ENCODE results near the gene USPL1. TPM values are rescaled to one million over a fixed set of nuclear protein-coding genes. Genes with fewer than 3 reads are reported as not detected.

The USPL1 gene
- polyA plus RNA-seq, 3 donors, result 5.3 to 11.4 (median 9.8) TPM

GRCh38 chr13:30681843-30682242 lies 64.1 kb downstream of the USPL1 start:
- 18 to 50% (median 22%) methylated on average over 2 of the region's 2 CpGs for WGBS, 3 donors
- H3K27ac ChIP-seq (ENCODE audit: low read depth, low read length), result no peak overlapping the region

DNA sequence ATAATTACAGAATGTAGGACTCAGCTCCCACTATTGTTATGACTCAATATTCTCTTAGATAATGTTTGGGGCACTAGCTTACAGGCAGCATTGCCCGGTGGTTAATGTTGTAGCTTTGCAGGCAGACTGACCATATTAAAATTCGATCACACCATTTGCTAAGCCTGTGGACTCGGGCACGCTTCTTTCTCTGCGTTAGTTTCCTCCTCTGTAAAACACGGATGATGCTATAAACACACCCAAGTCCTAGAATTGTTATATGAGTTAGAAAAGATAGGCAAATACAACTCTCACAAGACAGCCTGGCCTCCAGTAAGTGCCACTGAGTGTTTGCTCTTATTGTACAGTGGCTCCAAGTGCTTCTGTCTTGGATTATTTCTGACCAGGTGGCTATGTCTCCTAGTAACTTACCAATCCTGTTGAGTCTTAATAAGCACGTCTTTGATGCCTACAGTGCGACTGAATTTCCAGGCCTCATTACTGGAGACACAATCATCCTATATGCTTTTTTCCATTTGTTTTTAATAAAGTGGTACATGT lies 67.7 kb downstream of the USPL1 start:
- 75 to 83% (median 81%) methylated on average over 8 of the region's 8 CpGs for WGBS, 3 donors
- no peak overlapping the region for H3K27ac ChIP-seq (ENCODE audit: low read depth, low read length)

DNA sequence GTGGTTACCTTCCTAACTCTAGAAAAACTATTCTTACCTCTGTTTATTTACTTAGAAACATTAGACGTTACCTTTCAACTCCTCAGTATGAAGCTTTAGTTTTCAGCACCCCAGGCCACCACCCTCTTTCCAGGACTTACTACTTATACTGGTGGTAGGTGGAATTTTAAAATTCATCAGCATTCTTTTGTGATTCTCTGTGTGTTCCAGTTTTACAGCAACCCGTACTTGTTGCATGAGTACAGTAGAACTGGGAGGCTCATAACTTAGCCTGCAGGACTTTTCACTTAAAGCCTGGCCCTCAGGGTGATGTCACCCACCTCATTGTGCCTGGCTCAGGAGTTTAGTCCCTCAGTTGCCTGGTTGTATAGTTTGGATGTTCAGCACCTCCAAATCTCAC lies 68.3 kb downstream of the USPL1 start:
- no peak overlapping the region for H3K27ac ChIP-seq (ENCODE audit: low read depth, low read length)
- WGBS, 3 donors, result 72 to 91% (median 86%) methylated on average over 2 of the region's 2 CpGs

DNA sequence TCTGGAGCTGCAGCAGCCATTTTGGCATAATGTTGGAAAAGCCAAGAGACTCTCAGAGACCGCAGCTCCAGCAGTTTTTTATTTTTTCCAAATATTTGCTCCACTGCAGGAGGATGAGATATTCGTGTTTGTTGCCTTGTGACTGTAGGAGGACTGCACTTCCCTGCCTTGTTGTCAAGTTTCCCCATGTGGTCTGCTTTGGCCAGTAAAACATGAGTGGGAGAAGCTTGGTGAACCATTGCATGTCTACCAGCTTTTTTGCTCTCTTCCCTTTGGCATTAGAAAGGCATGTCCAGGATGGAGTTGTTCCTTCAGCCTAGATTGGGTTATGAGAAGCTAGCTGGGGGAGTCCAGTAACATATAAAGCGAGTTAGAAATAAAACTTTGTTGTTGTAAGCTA lies 69.9 kb downstream of the USPL1 start:
- H3K27ac ChIP-seq (ENCODE audit: low read depth, low read length), result no peak overlapping the region
- 82 to 90% (median 82%) methylated on average over 3 of the region's 3 CpGs for WGBS, 3 donors

GRCh38 chr13:30689752-30690151 lies 72.0 kb downstream of the USPL1 start:
- 84 to 96% (median 86%) methylated on average over 14 of the region's 14 CpGs for WGBS, 3 donors
- no peak overlapping the region for H3K27ac ChIP-seq (ENCODE audit: low read depth, low read length)

DNA sequence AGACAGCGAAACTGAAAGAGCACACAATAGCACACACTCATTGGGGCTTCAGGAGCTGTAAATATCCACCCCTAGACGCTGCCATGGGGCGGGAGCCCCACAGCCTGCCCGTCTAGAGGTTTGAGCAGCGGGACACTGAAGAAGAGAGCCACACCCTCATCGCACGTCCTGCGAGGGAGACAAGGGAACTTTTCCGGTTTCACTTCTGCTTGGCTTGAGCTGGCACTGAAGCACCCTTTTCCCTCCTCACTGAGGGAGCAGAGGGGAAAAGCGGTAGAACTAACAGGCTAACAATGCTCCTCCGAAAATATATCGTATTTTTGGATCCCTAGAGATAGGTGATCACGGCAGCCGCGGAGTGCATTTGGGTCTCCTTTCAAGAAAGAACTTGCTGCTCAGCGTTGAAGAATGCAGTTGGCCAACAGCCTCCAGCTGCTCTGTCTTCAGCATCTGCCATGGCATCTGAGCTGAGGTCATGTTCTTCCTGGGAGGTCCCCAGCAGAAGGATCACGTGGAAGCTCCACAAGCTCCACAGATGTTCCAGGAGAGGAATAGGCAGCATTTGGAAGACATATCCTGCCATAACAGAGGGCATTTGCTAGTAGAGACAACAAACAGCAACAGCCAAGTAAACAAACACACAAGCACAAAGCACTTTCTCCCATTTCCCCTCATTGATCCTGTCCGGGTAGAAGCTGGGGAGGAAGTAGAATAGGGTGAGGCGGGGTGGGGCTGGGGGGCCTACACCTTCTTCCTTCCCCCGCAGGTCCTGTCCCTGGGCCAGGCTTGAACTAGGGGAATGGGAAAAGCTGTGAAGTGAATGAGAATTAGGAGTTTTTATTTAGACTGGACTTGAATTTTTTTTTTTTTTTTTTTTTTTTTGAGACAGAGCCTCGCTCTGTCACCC lies 72.8 kb downstream of the USPL1 start:
- 27 to 56% (median 28%) methylated on average over 20 to 21 of the region's 21 CpGs for WGBS, 3 donors
- H3K27ac ChIP-seq (ENCODE audit: low read depth, low read length), result no peak overlapping the region

- no peak overlapping the region for H3K27ac ChIP-seq (ENCODE audit: low read depth, low read length)
- WGBS, 3 donors, result 72 to 89% (median 76%) methylated on average over 1 of the region's 1 CpG
These were observed 74.4 kb downstream of the USPL1 start for GRCh38 chr13:30692113-30692512.

GRCh38 chr13:30696278-30697176 lies 78.8 kb downstream of the USPL1 start:
- WGBS, 3 donors, result 24 to 39% (median 24%) methylated on average over 11 of the region's 11 CpGs

DNA sequence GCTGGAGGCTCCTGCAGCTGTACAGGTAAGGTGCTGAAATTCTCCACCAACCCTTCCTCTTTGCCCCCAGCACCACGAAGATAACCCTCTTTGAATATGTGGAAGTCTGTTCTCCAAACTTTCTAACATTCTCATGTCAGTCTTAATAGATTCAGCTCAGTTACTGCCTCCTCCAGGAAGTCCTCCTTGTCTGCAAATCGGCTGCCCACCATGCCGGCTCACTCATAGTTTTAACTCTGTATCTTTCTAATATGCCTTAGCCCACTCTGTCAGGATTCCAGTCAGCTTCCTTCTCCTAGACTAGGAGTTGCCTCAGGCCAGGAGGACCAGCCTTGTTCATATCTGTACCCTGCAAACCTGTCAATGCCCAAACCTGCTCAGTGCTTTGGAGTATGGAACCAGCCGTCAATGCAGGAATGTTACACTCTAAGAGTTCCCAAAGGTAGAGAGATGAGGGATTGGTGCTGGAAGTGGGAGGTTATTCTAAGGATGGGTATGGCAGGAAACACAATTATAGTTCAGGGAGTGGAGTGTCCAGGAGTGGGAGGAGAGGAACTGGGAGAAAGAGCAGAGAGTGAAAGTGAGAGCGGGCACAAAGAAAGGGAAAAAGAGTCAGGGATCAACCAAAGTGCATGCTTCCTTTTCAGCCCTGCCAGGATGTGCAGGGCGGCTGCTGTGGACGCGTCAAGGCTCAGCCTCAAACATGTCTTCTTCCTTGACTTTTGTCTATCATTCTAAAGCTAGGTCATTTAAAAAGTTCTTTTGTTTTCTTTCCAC lies 79.6 kb downstream of the USPL1 start:
- H3K27ac ChIP-seq (ENCODE audit: low read depth, low read length), result no peak overlapping the region
- 42 to 66% (median 46%) methylated on average over 8 of the region's 8 CpGs for WGBS, 3 donors

More at GRCh38 chr13:30696278-30697176, 78.8 kb downstream of the USPL1 start:
- H3K27ac ChIP-seq (ENCODE audit: low read depth, low read length), result no peak overlapping the region

- 40 to 64% (median 48%) methylated on average over 7 of the region's 7 CpGs for WGBS, 3 donors
These were observed 80.3 kb downstream of the USPL1 start for GRCh38 chr13:30697996-30698401.

GRCh38 chr13:30698488-30699005 lies 80.8 kb downstream of the USPL1 start:
- no peak overlapping the region for H3K27ac ChIP-seq (ENCODE audit: low read depth, low read length)
- WGBS, 3 donors, result 59 to 90% (median 81%) methylated on average over 15 of the region's 15 CpGs

More at GRCh38 chr13:30697996-30698401, 80.3 kb downstream of the USPL1 start:
- H3K27ac ChIP-seq (ENCODE audit: low read depth, low read length), result no peak overlapping the region

GRCh38 chr13:30700364-30700763 lies 82.6 kb downstream of the USPL1 start:
- WGBS, 3 donors, result 41 to 71% (median 47%) methylated on average over 5 of the region's 5 CpGs
- no peak overlapping the region for H3K27ac ChIP-seq (ENCODE audit: low read depth, low read length)

- H3K27ac ChIP-seq (ENCODE audit: low read depth, low read length), result no peak overlapping the region
- WGBS, 3 donors, result 87 to 98% (median 93%) methylated on average over 4 of the region's 4 CpGs
These were observed 84.3 kb downstream of the USPL1 start for GRCh38 chr13:30702006-30702405.

DNA sequence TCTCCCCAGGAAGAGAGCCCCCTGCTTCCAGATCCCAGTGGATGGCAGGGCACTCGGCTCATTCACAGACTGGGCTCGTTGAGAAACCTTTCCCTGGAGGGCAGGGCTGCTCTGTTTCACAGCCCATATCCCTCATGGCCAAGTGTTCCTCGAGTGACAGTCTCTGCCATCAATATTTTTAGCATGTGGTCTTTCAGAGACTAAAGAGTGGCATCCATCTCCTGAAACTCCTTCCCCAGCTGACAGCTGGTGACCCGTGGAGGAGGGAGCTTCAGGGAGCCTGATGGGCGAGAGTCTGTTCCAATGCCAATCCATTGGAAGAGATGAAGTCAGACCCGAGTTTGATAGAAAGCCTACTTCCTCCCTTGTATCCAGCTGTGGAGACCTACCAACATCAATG lies 86.9 kb downstream of the USPL1 start:
- H3K27ac ChIP-seq (ENCODE audit: low read depth, low read length), result no peak overlapping the region
- 66 to 72% (median 67%) methylated on average over 6 of the region's 6 CpGs for WGBS, 3 donors

- WGBS, 3 donors, result 77 to 94% (median 79%) methylated on average over 4 of the region's 4 CpGs
- H3K27ac ChIP-seq (ENCODE audit: low read depth, low read length), result no peak overlapping the region
These were observed 88.0 kb downstream of the USPL1 start for GRCh38 chr13:30705680-30706079.

- no peak overlapping the region for H3K27ac ChIP-seq (ENCODE audit: low read depth, low read length)
- WGBS, 3 donors, result 34 to 56% (median 55%) methylated on average over 3 of the region's 3 CpGs
These were observed 90.8 kb downstream of the USPL1 start for GRCh38 chr13:30708541-30708940.
